PC-3 (cell line): ENCODE data around the gene CMC2.

ENCODE experiments used
- CTCF ChIP-seq: fragments of 300-600 bp; sonication (generic); conservative IDR thresholded peaks from 2 replicates; pipeline ENCODE4 v1.5.1; 2017; ENCODE audit warnings: antibody characterized with exemption, low read depth, mild to moderate bottlenecking, low read length
- EZH2 ChIP-seq: fragments of 300-600 bp; sonication (generic); IDR thresholded peaks from one replicate; pipeline ENCODE4 v1.6.1; 2017; ENCODE audit warnings: antibody characterized with exemption, mild to moderate bottlenecking, low read length; ENCODE audit not compliant: unreplicated experiment
- EZH2phosphoT487 ChIP-seq: fragments of 300-600 bp; sonication (generic); IDR thresholded peaks from 2 replicates; pipeline ENCODE4 v1.6.1; 2018; ENCODE audit warnings: mild to moderate bottlenecking, antibody characterized with exemption, low read length, borderline replicate concordance

DNA sequence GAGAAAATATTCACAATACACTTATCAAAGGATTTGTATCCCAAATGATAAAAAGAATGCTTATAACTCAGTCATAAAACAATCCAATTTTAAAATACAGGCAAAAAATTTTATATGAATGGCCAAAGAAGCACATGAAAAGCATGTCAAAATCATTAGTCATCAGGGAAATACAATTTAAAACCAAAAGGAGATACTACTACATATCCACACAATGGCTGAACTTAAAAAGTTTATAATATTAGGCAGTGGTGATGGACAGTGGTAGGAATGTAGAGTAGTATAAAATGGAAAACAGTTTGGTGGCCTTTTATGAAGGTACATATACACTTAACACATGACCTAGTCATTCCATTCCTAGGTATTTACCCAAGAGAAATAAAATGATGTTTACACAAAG lies 12.2 kb downstream of the CMC2 start:
- TF ChIP-seq CTCF: no peak
- TF ChIP-seq EZH2: no peak
- TF ChIP-seq EZH2phosphoT487: no peak
